GM10266 (cell line): ENCODE results near the gene PLOD2.

Source experiments
- DNase-seq: peaks from one replicate; pipeline ENCODE4 v3.0.0; 2012; ENCODE audit errors: extremely low spot score
- CTCF ChIP-seq: IDR thresholded peaks from 2 replicates; pipeline ENCODE4 v1.5.1; 2012; ENCODE audit warnings: mild to moderate bottlenecking, low read depth; ENCODE audit not compliant: control insufficient read depth, insufficient read depth; ENCODE audit errors: missing control alignments

Gene PLOD2

DNA sequence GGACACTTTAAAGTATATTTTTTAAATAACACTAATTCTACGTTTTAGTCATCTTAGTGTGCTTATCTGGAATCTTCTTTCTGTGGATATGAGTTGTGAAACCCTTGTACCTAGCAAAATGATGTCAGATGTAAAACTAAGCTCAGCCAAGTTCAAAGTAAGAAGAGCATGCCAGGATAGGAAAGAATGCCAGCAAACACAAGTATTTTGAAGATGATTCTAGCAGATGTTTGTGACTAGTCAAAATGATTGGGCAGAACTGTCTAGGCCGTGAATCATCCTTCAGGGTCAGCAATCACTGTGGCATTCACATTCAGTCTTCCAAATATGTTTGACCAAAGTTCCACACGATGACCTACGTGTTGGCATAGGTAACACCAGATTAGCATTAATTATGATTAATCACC, 5.4 kb upstream of the PLOD2 start:
- no peak for TF ChIP-seq CTCF
- no peak for DNase-seq

DNA sequence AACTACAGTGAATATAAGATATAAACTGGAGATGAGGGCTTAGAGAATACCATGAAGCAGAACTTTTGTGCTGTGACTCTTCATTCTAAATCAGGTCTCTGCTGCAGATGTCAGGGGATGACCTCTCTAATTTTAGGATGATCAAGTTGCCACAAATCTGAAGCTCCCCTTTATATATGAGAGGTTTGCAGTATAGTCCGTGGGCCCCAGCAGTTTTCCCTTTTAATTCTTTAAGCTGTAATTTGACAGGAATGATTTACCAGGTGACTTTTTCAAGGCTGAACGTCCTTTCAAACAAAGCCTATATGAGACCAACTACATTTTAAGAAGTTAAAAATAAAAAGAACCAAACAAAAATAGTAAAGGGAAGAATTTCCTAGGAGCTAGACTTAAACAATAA, 4.9 kb upstream of the PLOD2 start:
- no peak for DNase-seq
- TF ChIP-seq CTCF, result no peak

DNA sequence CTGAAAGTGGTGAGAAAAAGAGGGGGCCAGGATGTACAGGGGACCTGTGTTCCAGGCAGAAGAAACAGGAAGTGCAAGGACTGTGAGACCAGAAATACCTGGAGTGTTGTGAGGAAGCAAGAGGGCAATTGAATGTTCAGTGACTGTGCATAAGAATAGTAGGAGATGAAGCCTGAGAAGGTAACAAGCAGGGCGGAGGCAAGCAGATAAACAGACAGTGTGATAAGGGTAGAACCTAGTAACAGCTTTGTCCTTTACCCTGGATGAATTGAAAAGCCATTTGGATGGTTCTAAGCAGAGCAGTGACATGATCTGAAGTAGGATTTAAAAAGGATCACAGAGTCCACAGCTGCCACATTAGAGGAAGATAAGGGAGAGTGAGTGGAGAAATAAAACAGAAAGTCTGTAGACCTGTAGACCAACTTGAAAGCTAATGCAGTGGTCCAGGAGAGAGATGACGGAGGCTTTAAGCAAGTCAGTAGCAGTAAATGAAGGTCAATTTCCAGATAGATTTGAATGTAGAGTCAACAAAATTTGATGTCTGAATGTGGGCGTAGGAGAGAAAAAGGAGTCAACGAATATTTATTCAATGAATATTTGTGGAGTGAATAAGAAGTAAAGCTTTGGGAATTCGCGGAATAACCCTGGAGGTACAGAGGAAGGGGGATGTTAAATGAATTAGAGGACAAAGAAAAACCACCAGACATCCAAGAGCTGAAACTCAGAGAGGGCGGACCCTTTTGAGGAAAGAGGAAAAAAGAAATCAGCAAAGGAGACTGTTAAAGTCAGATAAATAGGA, 4.2 kb upstream of the PLOD2 start:
- DNase-seq, result no peak

DNA sequence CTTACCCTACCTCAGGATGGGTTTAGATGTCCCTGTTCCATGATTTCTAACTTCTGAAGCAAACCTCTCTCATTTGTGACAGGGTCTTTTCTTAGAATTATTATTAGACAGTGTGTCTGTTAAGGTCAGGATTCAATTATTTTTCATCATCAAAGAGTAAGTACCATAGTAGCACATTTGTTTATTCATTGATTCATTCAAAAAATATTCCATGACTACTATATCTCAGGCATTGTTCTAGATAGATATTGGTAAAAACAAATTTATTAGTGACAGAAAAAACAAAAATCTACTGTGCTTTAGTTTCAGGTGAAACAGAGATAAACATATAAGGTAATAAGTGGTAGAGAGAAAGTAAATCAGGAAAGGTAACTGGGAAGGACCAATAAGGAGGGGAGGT, 3.5 kb upstream of the PLOD2 start:
- DNase-seq, result no peak
- TF ChIP-seq CTCF, result no peak

More for the DNA sequence above, 4.2 kb upstream of the PLOD2 start:
- no peak for TF ChIP-seq CTCF

DNA sequence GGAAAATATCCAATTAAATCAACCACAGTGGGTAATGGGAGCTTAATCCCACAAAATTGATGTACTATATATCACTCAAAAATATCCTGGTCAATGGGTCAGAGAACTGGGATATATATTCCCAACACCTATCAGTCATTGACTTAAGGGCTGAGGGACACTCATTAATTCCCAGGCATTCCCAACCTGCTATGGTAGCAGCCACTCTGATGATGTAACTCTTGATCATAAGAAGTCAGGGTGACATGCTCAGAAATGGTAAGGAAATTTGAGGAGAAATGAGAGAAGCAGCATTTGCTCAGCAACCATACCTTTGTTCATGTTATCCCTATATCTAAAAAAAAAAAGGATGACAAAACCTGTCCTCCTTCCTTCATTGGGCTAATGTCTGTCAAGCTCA, 3.1 kb upstream of the PLOD2 start:
- no peak for DNase-seq
- no peak for TF ChIP-seq CTCF

- no peak for DNase-seq
- no peak for TF ChIP-seq CTCF
These were observed 2.6 kb upstream of the PLOD2 start for GRCh38 chr3:146163584-146163983.

DNA sequence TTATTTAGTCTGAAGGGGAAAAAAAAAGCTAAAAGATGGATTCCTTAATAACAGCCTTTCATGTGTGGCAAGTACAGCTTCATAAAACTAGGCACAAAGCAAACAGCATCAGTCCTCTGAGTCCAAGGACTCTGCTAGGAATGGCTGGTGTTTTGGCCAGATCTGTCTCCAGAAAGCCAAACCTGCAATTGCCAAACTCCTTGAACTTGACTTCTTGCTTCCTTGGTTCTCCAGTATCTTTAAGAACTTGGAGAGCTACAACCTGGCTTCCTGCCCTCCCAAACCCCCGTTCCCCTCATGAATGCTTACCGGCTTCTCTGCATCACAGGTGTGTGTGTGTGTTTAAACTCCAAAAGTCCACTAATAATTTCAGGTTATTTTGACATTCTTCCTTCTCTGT, 1.6 kb upstream of the PLOD2 start:
- no peak for TF ChIP-seq CTCF
- DNase-seq, result no peak
